ENCODE measurements around the gene PTH2. TPM values are rescaled to one million over a fixed set of nuclear protein-coding genes. Genes with fewer than 3 reads are reported as not detected.
A peak's percentile ranks its signal among the peaks of the same experiment; 100 is the strongest.

The PTH2 gene
- total RNA-seq, 1 experiment from 2014 or later, result 0.96 TPM

DNA sequence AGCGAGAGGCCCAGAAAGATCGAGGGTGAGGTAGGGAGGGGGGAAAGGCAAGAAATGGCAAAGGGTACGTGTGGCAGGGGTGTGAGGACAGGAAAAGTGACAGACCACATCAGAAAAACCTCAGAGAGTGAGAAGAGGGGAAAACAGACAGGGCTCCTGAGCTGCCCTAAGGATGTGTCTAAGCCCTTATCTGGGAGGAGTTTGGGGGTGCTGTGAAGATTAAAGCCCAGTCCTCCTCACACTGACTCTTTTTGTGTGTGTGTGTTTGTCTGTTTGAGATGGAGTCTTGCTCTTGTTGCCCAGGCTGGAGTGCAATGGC is 703 bp upstream of the PTH2 start:
- Histone ChIP-seq H2BK12ac (ENCODE audit: insufficient read length, low read depth, low read length) (no peak overlapping the region), H3K23me2 (ENCODE audit: insufficient read length, low read depth, low read length, poor library complexity, severe bottlenecking) (peaks cover 22% of the 10 kb centered on the region), H2AK5ac (ENCODE audit: insufficient read length, low read length) (no peak overlapping the region), H4K8ac (replicated peaks; ENCODE audit: insufficient read length, low read depth, low read length) (no peak overlapping the region), H3K27me3 (ENCODE audit: insufficient read depth, low read length) (peaks cover 32% of the 10 kb centered on the region; the same call in 1 of the 2 replicates), H4K20me1 (ENCODE audit: control insufficient read depth, insufficient read depth, insufficient read length) (no peaks in the 10 kb centered on the region), H3K9ac (ENCODE audit: extremely low read depth, insufficient read length, low read length) (no peak overlapping the region), H4K91ac (ENCODE audit: insufficient read length, low read depth, low read length) (no peak overlapping the region), H3K23ac (ENCODE audit: insufficient read length, low read depth, low read length) (no peak overlapping the region), H3K4ac (ENCODE audit: low read depth, low read length) (no peak overlapping the region), H3K14ac (ENCODE audit: insufficient read depth, low read length) (no peak overlapping the region), H2BK5ac (ENCODE audit: insufficient read length, low read length) (no peak overlapping the region), H3K27ac (ENCODE audit: insufficient read length, low read depth, low read length) (no peak overlapping the region), H2BK15ac (ENCODE audit: low read depth, low read length) (no peak overlapping the region), H3K4me2 (ENCODE audit: insufficient read depth, insufficient read length, low read length) (peak overlapping the region; percentile 84), H3K18ac (ENCODE audit: insufficient read length, low read depth, low read length) (no peak overlapping the region), H2AFZ (ENCODE audit: low read length) (no peak overlapping the region), H4K5ac (ENCODE audit: insufficient read length, low read depth, low read length) (no peak overlapping the region), H3K4me1 (ENCODE audit: insufficient read depth, low read length) (peaks cover 2% of the 10 kb centered on the region), H3K79me1 (ENCODE audit: insufficient read depth, low read depth, low read length, poor library complexity, severe bottlenecking) (no peaks in the 10 kb centered on the region), H3T11ph (ENCODE audit: low read length) (no peak overlapping the region), H3K56ac (ENCODE audit: insufficient read length, low read depth, low read length) (no peak overlapping the region), H2BK20ac (ENCODE audit: low read depth, low read length, poor library complexity, severe bottlenecking) (no peak overlapping the region), H2BK120ac (ENCODE audit: low read depth, low read length, poor library complexity, severe bottlenecking) (no peak overlapping the region), H3K79me2 (ENCODE audit: insufficient read depth, low read length) (no peaks in the 10 kb centered on the region), H3K9me3 (ENCODE audit: control insufficient read depth, low read depth, low read length) (no peaks in the 10 kb centered on the region)
- WGBS (ENCODE audit: extremely low coverage, insufficient read length, low lambda C conversion rate), result no CpG with 5 or more reads among the region's 3 CpGs
- Mint-ChIP-seq H3K27ac (no peak overlapping the region), H3K9me3 (peaks cover 0 to 9% of the 10 kb centered on the region in 2 experiments; a peak in 2 of 5 replicates), H3K4me3 (peak overlapping the region in 1 of 2 experiments; percentile 10; a peak in 2 of 5 replicates), H3K4me1 (peaks cover 69 to 77% of the 10 kb centered on the region in 2 experiments), H3K36me3 (ENCODE audit: insufficient read depth in 1 of 3, low read depth in 3 of 3) (no peaks in the 10 kb centered on the region; a peak in 2 of 7 replicates), H3K27me3 (ENCODE audit: low read depth) (peaks cover 80% of the 10 kb centered on the region)
- DNase-seq, result no peak
- TF ChIP-seq, protein P1, sequence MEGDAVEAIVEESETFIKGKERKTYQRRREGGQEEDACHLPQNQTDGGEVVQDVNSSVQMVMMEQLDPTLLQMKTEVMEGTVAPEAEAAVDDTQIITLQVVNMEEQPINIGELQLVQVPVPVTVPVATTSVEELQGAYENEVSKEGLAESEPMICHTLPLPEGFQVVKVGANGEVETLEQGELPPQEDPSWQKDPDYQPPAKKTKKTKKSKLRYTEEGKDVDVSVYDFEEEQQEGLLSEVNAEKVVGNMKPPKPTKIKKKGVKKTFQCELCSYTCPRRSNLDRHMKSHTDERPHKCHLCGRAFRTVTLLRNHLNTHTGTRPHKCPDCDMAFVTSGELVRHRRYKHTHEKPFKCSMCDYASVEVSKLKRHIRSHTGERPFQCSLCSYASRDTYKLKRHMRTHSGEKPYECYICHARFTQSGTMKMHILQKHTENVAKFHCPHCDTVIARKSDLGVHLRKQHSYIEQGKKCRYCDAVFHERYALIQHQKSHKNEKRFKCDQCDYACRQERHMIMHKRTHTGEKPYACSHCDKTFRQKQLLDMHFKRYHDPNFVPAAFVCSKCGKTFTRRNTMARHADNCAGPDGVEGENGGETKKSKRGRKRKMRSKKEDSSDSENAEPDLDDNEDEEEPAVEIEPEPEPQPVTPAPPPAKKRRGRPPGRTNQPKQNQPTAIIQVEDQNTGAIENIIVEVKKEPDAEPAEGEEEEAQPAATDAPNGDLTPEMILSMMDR (conservative IDR thresholded peaks at IDR 0.05), result no peak
